Ovary (tissue), 9 donors: ENCODE measurements around the gene HASPIN. TPM values are rescaled to one million over a fixed set of nuclear protein-coding genes. Genes with fewer than 3 reads are reported as not detected.
"Not testable (repeated sequence)": the region's sequence is repeated elsewhere in the genome, so short reads cannot be mapped to it uniquely, and the experiment has no call there.

Source experiments
- DNase-seq, 5 donors: peaks; one replicate each; pipeline ENCODE4 v3.0.0-alpha.2; 2019 to 2020
- H3K27ac ChIP-seq, 2 donors: fragments of 200-600 bp; one replicate each; pipeline versions ENCODE4 v1.5.1 to v1.8.0; 2019 to 2022
- H3K27me3 ChIP-seq: fragments of 200-600 bp; one replicate; pipeline ENCODE4 v1.8.0; 2022
- H3K36me3 ChIP-seq: fragments of 200-600 bp; sonication (generic); one replicate; pipeline ENCODE4 v1.5.1; 2019
- H3K4me1 ChIP-seq: one replicate; pipeline ENCODE4 v1.8.1; 2013; ENCODE audit warnings: mild to moderate bottlenecking, moderate library complexity; ENCODE audit not compliant: insufficient read depth
- H3K4me3 ChIP-seq: fragments of 200-600 bp; sonication (generic); one replicate; pipeline ENCODE4 v1.5.1; 2017
- H3K9me3 ChIP-seq, 2 donors: fragments of 200-600 bp in 1 of 2; sonication (generic) in 1 of 2; one replicate each; pipeline versions ENCODE4 v1.5.1 to v1.8.1; 2013 to 2019; ENCODE audit warnings: mild to moderate bottlenecking in 1 of 2, moderate library complexity in 1 of 2
- EP300 ChIP-seq: sonication (generic); formaldehyde crosslinking; IDR thresholded peaks from one replicate; pipeline ENCODE4 v1.6.1; 2017; ENCODE audit warnings: antibody characterized with exemption
- POLR2A ChIP-seq: fragments of 450-650 bp; IDR thresholded peaks from one replicate; pipeline ENCODE4 v1.6.1; 2017; ENCODE audit warnings: antibody characterized with exemption, mild to moderate bottlenecking, moderate library complexity
- WGBS, 3 donors: extraction: QIAGEN DNeasy Blood & Tissue Kit in 1 of 3; methylation state at CpG; one replicate each; pipeline versions ENCODE4 v1.1.5 to v1.1.7; 2013 to 2017; 5-methylcytosine and 5-hydroxymethylcytosine counted together
- intact Hi-C, 4 donors: fragments of 100-400 bp; cut with DNase I; formaldehyde crosslinking; loops; one replicate each; pipeline versions ENCODE4 v1.11.0 to v1.15.1; 2022 to 2023
- polyA plus RNA-seq, 2 donors: library from polyadenylated mRNA; stranded (reverse); fragments of 200-250 nt in 1 of 2; fragments of 350-450 nt in 1 of 2; fragmentation: Illumina TruSeq in 1 of 2; extraction: RNeasy Lipid Tissue Mini Kit (QIAGEN cat#74804) in 1 of 2; gene quantifications; one replicate each; pipeline ENCODE4 v1.2.3, GENCODE V29; 2013 to 2014
- total RNA-seq, 7 donors: library from RNA; depleted of rRNA in 2 of 7; stranded (reverse); fragments of >200 nt in 2 of 7; fragmentation: NEBNext Ultra II Directional in 3 of 7; extraction: Animal tissue kit (Norgen Biotek cat#: 25700) in 3 of 7; gene quantifications; one replicate each; pipeline versions ENCODE4 v1.1.0 to v1.2.4, GENCODE V29; 2016 to 2023
- TF ChIP-seq, protein P1 (sequence below), 3 donors: fragments of 450-650 bp in 2 of 3; fragments of 200-600 bp in 1 of 3; IDR thresholded peaks; one replicate each; pipeline versions ENCODE4 v1.5.1 to v1.8.0; 2016 to 2022; ENCODE audit warnings: antibody characterized with exemption in 3 of 3, mild to moderate bottlenecking in 1 of 3
- donor health status: DM: no; HTN: no; CAD: no; lungs with moderate emphysema.
- donor health status: DM: no; HTN: no; CAD: no.
- donor health status: Bipolar disorder and iron deficiency.
- donor health status: DM: yes; HTN: yes; CAD: no.
- donor health status: DM: no; HTN: no; CAD: no.
- donor health status: DM: yes; HTN: yes; CAD: no.

The HASPIN gene
- total and polyA plus RNA-seq, 9 donors = 0.10 to 0.92 (median 0.25) TPM; not detected in 1

DNA sequence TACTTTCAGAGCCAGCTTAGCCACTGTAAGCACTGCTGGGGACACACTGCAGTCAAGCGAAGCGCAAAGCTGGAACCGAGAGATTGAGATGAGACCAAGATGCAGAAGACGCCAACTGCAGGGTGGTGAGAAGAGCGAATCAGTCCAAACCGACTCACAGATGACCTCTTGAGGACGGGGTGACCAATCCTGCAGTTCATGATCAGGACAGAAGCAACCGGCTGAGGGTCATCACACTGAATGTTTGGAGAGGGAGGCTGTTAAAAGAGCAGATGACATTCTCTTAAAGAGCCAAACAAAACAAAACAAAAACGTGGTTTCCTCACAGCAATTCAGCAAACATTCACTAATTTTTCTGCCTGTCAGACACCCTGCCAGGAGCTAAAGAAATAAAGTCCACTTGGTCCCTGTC is 8.5 kb downstream of the HASPIN start:
- Histone ChIP-seq H3K27me3 (no peaks in the 10 kb centered on the region), H3K27ac (no peak overlapping the region), H3K36me3 (no peaks in the 10 kb centered on the region), H3K9me3 (no peaks in the 10 kb centered on the region), H3K4me1 (peaks cover 5% of the 10 kb centered on the region), H3K4me3 (no peak overlapping the region)
- WGBS, 3 donors = 8 to 18% (median 16%) methylated on average over 9 of the region's 9 CpGs
- DNase-seq = no peak
- TF ChIP-seq, protein P1, sequence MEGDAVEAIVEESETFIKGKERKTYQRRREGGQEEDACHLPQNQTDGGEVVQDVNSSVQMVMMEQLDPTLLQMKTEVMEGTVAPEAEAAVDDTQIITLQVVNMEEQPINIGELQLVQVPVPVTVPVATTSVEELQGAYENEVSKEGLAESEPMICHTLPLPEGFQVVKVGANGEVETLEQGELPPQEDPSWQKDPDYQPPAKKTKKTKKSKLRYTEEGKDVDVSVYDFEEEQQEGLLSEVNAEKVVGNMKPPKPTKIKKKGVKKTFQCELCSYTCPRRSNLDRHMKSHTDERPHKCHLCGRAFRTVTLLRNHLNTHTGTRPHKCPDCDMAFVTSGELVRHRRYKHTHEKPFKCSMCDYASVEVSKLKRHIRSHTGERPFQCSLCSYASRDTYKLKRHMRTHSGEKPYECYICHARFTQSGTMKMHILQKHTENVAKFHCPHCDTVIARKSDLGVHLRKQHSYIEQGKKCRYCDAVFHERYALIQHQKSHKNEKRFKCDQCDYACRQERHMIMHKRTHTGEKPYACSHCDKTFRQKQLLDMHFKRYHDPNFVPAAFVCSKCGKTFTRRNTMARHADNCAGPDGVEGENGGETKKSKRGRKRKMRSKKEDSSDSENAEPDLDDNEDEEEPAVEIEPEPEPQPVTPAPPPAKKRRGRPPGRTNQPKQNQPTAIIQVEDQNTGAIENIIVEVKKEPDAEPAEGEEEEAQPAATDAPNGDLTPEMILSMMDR (IDR thresholded peaks at IDR 0.05) = no peak
- TF ChIP-seq POLR2A = no peak
- TF ChIP-seq EP300 = no peak
- intact Hi-C loops = loop anchor here in 3 of 4 donors (10.0 kb wide), 2 partner anchors 123 to 273 kb away; no protein-coding TSS in a partner anchor

DNA sequence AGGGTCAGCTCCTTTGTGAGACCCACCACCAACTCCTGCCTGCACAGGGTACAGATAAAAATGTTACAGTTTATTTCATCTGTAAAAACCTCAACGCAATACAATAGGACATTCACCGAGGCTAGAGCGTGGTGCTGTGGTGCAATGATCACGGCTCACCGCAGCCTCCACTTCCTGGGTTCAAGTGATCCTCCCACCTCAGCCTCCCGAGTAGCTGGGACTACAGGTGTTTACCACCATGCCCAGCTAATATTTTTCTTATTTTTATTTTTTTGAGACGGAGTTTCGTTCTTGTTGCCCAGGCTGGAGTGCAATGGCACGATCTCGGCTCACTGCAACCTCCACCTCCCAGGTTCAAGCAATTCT is 11.2 kb downstream of the HASPIN start:
- not testable (repeated sequence) for H3K27me3 ChIP-seq, H3K4me1 ChIP-seq, H3K27ac ChIP-seq, H3K9me3 ChIP-seq, DNase-seq, H3K36me3 ChIP-seq, H3K4me3 ChIP-seq
- WGBS, 3 donors = 83 to 89% (median 85%) methylated on average over 10 of the region's 10 CpGs
- intact Hi-C loops = loop anchor here (5.0 to 10.0 kb wide), 5 partner anchors 67 to 270 kb away; partner anchors contain the start of genes ITGAE (in 1 of the 4) and NCBP3 (in 1 of the 4)

DNA sequence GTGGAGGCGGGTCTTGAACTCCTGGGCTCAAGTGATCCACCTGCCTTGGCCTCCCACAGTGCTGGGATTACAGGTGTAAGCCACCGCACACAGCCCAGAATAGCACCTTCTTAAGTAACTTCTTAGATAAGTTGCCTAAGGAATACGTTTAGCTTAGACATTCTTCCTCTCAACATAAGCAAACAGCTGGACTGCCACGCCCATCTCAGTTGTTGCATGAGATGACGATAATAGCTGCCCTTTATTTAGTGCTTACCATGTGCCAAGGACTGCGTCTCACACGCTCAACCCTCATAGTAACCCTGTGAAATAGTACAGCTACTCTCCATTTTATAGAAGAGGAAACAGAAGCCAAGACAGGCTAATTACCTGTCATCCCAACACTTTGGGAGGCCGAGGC is 11.8 kb downstream of the HASPIN start:
- H3K4me3 ChIP-seq = no peak overlapping the region
- DNase-seq = no peak
- H3K4me1 ChIP-seq = peaks cover 9% of the 10 kb centered on the region
- 62 to 67% (median 65%) methylated on average over 8 of the region's 8 CpGs for WGBS, 3 donors
- no peaks in the 10 kb centered on the region for H3K36me3 ChIP-seq
- intact Hi-C loops = loop anchor here (5.0 to 10.0 kb wide), 5 partner anchors 67 to 269 kb away; partner anchors contain the start of genes ITGAE (in 1 of the 4) and NCBP3 (in 1 of the 4)
- no peak for TF ChIP-seq POLR2A
- TF ChIP-seq EP300 = no peak
- TF ChIP-seq, protein P1 (IDR thresholded peaks at IDR 0.05) = no peak
- H3K27ac ChIP-seq = no peak overlapping the region
- no peaks in the 10 kb centered on the region for H3K9me3 ChIP-seq
- no peaks in the 10 kb centered on the region for H3K27me3 ChIP-seq

DNA sequence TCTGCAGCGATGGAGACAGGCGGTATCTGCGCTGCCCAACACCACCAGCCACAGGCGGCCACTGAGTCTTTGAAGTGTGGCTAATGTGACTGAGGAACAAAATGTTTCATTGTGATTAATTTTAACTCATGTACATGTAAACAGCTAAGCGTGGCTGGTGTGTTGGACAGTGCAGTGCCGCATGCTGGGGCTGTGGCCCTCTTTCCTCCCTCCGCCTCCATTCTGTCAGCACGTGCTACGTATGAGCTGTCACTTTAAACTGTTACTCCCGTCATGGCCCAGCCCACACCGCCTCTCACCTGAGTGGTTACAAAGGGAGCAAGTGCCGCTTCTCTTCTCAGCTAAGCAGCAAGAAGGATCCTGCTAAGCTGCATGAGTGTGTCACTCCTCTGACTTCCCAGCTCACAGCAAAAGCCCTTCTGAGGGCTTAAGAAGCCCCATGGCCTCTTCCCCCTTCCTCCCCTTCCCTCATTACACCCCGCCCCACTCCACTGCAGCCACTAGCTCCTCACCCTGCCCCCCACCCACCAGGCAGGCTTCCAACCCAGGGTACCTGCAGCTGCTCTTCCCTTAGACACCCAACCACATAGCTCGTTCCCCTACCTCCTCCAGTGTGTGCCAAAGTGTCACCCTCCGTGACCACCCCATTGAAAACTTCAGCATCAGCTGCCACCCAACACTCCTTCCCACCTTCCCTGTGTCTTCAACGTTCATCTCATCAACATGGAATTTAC is 15.0 kb downstream of the HASPIN start:
- Histone ChIP-seq H3K36me3 (no peaks in the 10 kb centered on the region), H3K27ac (no peak overlapping the region), H3K4me3 (no peak overlapping the region), H3K4me1 (peaks cover 5% of the 10 kb centered on the region), H3K9me3 (no peaks in the 10 kb centered on the region), H3K27me3 (no peaks in the 10 kb centered on the region)
- intact Hi-C loops = loop anchor here (5.0 to 10.0 kb wide), 5 partner anchors 64 to 266 kb away; partner anchors contain the start of genes ITGAE (in 1 of the 4) and NCBP3 (in 1 of the 4)
- 58 to 66% (median 63%) methylated on average over 16 of the region's 16 CpGs for WGBS, 3 donors
- TF ChIP-seq EP300 = no peak
- TF ChIP-seq, protein P1 (IDR thresholded peaks at IDR 0.05) = no peak
- TF ChIP-seq POLR2A = no peak
- no peak for DNase-seq
